GM18519 (cell line): ENCODE measurements around the gene PLA2G4F.

Experiments
- ATAC-seq: cut with Tn5 transposase; IDR thresholded peaks from one replicate; pipeline ENCODE4 v1.9.1; 2021; ENCODE audit warnings: mild to moderate bottlenecking, moderate library complexity; ENCODE audit not compliant: unreplicated experiment, low FRiP score

PLA2G4F gene

GRCh38 chr15:42133886-42134502 is 22.4 kb downstream of the PLA2G4F start:
- ATAC-seq, result no peak

DNA sequence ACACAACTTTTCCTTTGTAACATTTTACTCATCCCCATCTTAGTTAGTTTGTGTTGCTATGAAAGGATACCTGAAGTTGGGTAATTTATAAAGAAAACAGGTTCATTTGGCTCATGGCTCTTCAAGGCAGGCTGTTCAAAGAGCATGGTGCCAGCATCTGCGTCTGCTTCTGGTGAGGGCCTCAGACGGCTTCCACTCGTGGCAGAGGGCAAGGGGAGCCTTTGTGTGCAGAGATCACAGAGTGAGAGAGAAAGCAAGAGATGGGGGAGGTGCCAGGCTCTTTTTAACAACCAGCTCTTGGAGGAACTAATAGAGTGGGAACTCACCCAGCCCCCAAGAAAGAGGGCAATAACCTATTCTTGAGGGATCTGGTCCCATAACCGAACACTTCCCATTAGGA is 23.1 kb downstream of the PLA2G4F start:
- ATAC-seq, result no peak

DNA sequence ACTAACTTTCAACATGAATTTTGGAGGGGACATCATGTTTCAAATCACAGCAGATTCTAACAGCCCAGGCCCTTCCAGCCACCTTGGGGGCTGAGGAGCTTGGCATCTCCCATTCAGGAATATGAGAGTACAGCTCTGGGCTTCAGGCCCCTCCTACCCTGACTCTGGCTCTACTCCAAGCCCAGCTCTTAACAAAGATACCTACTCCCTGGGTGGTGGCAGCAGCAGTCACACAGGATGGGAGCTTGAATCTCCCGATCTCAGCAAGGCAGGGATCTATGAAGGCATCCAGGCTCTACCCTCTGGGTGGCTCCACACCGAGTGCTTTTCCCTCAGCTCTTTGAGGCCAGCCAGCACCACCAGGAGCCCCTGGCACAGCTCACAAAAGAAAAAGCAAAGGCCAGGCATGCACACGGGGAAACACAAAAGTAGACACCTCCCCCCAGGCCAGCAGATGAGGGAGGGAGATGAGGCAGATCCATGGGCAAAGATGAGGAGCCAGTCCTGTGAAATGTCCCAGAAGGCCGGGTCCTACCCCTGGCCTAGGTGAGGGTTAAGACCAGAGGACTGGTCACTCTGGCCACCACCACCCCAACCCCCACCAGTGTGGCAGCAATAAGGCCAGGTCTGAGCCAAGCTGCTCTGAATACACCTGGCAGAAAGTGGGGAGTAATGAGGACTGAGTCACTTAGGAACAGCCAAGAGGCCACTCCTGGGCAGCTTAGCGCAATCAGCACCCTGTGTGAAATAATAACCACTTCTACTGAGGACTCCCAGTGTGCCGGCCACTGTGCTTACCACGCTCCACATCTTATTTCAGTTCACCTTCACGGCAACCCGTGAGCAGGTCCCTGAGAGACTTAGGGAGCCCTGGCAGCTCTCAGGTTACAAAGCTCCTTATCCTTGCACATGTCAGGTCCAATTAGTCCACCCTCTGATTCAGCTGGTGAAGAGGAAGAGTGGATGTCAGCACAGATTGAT is 24.3 kb downstream of the PLA2G4F start:
- no peak for ATAC-seq

DNA sequence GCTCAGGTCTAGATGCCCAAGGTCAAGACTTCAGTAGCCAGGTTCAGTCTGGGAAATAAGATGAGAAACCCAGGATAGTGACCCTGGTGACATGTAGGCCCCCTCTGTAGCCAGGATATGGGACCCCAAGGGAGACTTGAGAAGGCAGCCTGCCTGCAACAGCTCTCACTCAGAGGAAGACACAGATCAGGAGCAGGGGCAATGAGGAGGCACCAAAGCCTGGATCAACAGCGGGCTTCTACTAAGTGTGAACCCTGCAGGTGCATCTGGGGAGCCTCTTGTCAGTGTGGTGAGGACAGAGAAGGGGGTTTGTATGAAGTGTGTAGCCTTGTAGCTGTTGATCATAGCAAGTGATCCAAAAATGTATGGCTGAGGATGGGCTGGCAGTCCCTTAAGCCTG is 25.4 kb downstream of the PLA2G4F start:
- no peak for ATAC-seq

DNA sequence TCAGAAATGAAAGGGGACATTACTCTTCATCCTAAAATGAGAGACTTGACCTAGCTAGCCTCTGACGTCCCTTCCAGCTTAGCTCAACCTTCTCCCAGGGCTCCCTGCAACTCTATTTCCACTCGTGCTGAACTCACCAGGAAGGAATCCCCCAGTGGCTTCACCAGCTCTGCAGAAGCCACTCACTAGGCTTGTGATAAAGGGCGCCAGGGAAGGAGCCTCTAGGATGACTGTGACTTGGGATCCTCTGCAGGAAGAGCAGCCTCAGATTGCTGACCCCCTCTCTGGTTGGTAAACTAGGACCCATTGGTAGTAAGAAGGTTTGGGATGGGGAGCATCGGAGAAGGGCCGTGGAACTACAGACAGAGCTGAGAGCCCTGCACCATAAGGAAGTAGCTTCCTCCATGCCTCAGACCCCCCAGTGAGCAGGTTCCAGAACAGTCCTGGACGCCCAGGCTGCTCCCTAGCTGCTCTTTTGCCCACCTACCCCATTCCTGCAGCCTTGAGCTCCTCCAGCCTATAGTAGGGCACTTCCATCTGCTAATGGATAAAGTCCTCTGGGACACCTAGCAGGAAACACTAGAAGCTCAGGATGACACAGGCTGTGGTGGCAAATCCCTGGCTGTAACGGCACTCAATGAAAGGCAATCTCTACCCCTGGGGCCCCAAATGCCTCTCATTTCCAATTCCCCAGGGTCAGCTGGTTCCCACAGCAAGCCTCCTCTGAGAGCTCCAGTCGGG is 26.0 kb downstream of the PLA2G4F start:
- ATAC-seq, result no peak

DNA sequence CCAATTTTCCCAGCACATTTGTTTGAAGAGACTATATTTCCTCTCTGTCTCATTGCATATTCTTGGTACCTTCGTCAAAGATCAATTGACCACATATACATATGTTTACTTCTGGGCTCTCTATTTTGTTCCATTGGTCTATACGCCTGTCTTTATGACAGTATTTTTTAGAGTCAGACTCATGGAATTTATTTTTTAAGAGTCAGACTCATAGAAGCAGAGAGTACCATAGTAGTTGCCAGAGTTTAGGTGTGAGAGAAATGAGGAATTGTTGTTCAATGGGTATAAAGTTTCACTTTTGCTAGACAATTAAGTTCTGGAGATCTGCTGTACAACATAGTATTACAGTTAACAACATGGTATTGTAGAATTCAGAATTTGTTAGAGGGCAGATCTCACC is 27.1 kb downstream of the PLA2G4F start:
- no peak for ATAC-seq

DNA sequence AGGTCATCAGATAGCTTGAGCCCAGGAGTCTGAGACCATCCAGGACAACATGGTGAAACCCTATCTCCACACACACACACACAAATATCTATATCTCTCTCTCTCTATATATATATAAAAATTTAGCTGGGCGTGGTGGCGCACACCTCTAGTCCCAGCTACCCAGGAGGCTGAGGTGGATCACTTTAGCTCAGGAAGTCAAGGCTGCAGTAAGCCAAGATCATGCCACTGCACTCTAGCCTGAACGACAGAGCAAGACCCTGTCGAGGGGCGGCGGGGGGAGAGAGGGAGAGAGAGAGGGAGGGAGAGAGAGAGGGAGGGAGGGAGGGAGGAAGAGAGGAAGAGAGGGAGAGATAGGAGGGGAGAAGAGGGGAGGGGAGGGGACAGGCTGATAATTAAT is 28.0 kb downstream of the PLA2G4F start:
- ATAC-seq, result no peak

DNA sequence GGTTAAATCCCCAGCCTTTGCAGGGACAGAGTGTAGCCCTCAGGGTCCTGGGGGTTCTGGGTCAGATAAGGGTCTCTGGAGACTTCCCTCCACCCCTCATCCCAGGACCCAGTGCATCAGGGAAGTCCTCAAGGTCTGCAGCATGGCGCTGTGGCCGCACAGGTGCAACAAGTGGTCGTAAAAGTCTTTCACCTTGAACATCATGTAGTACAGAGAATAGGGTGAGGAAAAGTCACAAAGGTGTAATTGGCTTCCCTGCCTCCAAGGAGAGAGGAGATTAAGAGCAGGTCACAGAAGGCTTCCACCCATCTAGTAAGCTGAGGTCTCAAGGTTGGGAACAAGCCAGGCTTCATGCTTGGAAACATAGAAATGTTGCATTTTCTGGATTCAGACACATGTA is 32.9 kb downstream of the PLA2G4F start:
- ATAC-seq, result no peak

- no peak for ATAC-seq
These were observed 34.8 kb downstream of the PLA2G4F start for GRCh38 chr15:42121682-42122081.

GRCh38 chr15:42121021-42121420 is 35.4 kb downstream of the PLA2G4F start:
- ATAC-seq, result no peak

GRCh38 chr15:42120285-42120684 is 36.2 kb downstream of the PLA2G4F start:
- no peak for ATAC-seq

GRCh38 chr15:42119446-42119760 is 37.0 kb downstream of the PLA2G4F start:
- ATAC-seq, result no peak

DNA sequence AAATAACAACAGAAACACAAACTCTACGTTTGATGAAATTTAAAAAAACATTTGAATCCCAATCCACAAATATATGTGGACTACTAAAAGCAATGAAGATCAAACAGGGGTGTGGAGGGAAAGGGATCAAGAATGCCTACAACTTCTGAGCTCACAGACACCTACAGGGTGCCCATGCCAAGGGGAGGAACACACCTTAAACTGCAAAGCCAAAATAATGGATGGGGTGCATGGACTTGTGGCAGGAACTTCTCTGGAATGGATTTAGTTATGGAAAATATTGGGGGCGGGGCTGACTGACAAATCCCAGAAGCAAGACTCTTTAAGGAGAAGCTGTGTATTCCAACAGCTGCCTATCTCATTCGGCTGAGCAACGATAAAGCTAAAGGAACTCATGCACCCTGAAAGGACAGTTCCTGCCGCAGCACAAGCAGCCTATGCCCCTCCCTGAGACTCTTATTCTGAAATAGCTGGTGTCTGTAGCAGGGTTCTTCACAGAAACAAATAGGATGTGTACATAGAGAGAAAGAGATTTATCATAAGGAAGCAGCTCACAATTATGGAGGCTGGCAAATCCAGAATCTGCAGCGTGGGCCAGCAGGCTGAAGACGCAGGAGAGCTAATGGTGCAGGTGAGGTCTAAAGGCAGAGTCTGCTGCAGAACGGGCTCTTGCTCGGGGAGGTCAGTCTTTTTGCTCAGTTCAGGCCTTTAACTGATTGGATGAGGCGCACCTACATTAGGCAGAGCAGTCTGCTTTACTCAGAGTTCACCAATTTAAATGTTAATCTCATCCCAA is 37.6 kb downstream of the PLA2G4F start:
- ATAC-seq, result no peak

DNA sequence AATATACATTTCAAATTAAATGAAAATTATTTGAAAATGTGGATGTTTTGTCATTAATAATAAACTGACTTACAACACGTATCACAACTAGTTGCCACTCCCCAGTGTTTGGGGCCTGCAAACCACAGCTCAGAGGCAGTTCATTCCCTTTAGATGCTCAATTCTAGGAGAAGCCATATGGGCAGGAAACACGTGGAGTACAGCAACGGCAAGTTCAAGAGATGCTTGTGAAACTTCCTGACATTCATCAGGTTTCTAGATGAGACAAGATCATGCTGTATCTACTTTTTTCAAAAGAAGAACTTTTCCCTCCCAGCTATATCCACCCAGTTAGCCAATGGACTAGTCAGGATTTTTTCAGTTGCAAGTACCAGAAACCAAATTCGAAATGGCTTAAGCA is 44.5 kb downstream of the PLA2G4F start:
- no peak for ATAC-seq

DNA sequence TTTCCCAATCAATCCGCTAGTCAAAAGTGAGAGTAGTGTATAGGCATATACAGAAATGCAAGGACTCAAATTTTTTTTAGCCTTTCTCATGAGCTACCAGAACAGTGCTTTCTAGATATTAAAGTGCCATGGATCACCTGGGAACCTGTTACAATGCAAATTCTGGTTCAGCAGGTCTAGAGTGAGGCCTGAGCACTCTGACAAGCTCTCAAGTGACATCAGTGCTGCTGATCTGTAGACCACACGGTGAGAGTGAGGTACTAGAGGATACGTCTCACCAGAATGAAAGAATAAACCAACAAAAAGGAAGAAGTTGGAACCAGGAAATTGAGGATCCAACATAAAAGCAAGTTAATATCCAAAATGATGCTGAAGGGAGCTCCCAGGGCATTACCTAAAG is 46.1 kb downstream of the PLA2G4F start:
- no peak for ATAC-seq

GRCh38 chr15:42108806-42109205 is 47.6 kb downstream of the PLA2G4F start:
- no peak for ATAC-seq

- no peak for ATAC-seq
These were observed 48.2 kb downstream of the PLA2G4F start for GRCh38 chr15:42108189-42108588.

GRCh38 chr15:42107473-42107872 is 49.0 kb downstream of the PLA2G4F start:
- no peak for ATAC-seq

- no peak for ATAC-seq
These were observed 50.1 kb downstream of the PLA2G4F start for GRCh38 chr15:42106288-42106687.

DNA sequence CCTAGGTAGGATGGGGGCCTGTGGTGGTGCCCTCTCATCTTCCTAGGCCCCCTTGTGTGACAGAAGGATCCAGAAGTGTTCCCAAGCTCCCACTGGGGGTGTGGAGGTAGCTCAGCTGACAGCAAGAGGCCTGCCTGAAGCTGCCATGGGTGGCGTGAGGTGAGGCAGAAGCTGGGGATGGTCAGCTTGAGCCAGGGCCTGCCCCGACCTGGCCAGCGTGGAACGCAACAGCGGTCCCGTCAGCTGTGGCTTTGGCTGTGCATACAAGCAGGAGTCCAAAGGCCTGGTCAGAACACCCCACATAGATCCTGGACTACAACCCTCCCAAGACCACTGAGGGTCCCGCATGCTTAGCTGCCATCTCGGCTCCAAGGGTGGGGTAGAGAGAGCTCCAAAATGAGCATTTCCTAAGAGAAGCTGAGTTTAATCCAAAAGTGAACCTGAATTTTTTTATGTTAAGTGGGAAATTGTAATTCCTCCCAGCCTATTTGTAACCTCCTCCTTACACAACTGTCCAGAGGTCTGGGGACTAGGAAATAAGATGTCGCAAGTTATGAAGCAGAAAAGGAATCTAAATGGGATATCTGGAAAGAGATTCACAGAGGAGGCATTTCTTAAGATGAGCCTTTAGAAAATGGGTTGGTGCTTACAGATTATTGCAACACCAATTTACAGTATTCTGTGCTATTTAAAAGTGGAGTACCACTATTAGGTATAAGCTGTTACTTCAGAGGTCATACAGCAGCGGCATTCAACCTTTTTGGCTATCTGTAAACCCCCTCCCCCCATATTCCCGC is 52.1 kb downstream of the PLA2G4F start:
- ATAC-seq, result no peak
